DMS114 treated with DMSO at 0.1 percent for 48 hours (cell line): ENCODE data around the gene VEZF1.
A peak's percentile ranks its signal among the peaks of the same experiment; 100 is the strongest.

ENCODE experiments used
- DNase-seq: peaks from one replicate; lab custom pipeline; 2025; ENCODE audit not compliant: unreplicated experiment; lab: John Stamatoyannopoulos, UW

VEZF1 gene

GRCh38 chr17:57953705-57954396 is 34.2 kb downstream of the VEZF1 start:
- DNase-seq, result no peak

- no peak for DNase-seq
These were observed 34.8 kb downstream of the VEZF1 start for GRCh38 chr17:57953219-57953618.

- DNase-seq, result no peak
These were observed 38.4 kb downstream of the VEZF1 start for GRCh38 chr17:57949649-57950048.

DNA sequence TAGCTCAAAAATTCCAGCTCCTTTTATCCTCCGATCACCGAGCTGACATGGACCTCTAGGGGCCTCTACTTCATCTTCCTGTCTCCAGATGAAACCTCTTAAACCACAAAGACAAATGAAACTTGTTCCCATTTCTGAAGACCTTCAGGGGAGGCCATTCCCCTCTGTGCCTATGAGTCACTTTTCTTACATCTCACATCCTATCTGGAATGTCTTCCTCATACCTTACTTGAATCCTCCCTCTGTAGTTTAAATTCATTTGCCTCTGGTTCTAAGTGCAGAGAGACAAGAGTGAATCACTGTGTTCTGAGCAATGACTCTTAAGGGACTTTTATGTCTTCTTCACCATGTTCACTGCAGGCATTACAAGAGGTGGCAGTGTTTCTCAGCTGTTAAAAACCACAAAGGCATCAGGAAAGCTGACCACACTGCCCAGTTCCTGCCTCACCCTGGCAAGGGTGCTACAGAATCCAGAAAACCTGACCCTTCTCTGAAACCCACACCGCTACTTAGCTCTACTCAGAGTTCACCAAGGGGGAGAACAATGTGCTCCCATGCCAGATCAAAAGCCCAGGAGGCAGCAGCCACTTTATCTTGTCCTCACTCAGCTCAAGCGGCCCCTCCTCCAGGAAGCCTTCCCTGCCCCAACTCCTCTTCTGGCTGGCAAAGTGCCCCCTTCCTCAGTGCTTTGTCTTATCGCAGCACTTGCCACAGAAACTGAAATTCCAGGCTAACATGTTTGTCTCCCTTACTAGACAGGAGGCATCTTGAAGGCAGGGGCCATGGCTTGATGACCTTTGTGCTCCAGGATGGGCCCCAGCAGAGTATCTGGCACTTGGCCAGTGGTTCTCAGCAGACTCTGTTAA is 39.3 kb downstream of the VEZF1 start:
- no peak for DNase-seq

GRCh38 chr17:57948169-57948554 is 39.9 kb downstream of the VEZF1 start:
- no peak for DNase-seq

DNA sequence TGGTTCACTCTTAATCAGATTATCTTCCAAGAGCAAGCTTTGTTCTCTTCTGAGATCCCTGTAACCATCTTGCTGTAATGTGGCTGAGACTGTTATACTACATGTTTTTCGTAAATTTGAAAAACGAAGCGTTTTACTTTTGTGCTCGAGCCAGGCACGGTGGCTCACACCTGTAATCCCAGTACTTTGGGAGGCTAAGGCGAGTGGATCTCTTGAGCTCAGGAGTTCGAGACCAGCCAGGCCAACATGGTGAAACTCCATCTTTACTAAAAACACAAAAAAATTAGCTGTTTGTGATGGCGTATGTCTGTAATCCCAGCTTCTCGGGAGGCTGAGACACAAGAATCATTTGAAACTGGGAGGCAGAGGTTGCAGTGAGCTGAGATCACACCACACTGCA is 40.7 kb downstream of the VEZF1 start:
- no peak for DNase-seq

GRCh38 chr17:57946798-57947358 is 41.2 kb downstream of the VEZF1 start:
- peak; percentile 20 for DNase-seq

- DNase-seq, result no peak
These were observed 41.9 kb downstream of the VEZF1 start for GRCh38 chr17:57945996-57946797.

DNA sequence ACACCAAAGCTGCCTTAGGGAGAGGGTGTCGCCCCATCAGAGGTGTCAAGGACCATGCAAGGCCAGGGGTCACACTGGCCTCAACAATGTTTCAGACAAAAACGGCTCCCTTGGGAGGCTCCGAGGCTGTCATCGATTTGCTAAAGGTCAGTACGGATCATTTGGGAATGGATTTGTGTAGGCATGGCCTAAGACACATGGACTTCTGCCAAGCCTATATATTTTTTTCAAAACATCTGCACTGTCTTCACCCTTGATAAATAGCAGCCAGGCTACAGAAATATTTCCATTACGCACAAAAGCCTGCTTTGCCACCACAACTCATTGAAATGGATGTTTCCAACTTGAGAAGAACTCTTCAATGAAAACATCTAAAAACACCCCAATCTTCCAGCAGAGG is 43.1 kb downstream of the VEZF1 start:
- DNase-seq, result no peak

- DNase-seq, result no peak
These were observed 44.4 kb downstream of the VEZF1 start for GRCh38 chr17:57943645-57944044.

DNA sequence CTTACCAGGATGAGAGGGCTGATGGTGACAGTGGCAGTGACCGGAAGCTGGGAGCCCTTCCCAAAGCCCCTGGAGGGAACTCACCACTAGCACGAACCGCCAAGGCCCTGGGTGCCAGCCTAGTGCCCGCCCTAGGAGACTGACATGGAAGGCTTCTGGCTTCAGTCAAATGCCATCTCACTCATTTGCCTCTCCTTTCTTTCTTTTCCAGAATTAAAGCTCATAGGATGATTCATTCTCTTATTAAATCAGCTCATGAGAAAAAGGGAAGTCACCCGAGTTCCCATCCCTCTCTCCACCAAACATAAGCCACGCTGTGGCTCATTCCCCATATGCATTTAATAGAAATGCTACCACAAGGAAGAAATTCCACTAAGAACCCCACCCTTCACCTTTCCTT is 44.9 kb downstream of the VEZF1 start:
- no peak for DNase-seq

GRCh38 chr17:57941384-57942370 is 46.4 kb downstream of the VEZF1 start:
- no peak for DNase-seq

DNA sequence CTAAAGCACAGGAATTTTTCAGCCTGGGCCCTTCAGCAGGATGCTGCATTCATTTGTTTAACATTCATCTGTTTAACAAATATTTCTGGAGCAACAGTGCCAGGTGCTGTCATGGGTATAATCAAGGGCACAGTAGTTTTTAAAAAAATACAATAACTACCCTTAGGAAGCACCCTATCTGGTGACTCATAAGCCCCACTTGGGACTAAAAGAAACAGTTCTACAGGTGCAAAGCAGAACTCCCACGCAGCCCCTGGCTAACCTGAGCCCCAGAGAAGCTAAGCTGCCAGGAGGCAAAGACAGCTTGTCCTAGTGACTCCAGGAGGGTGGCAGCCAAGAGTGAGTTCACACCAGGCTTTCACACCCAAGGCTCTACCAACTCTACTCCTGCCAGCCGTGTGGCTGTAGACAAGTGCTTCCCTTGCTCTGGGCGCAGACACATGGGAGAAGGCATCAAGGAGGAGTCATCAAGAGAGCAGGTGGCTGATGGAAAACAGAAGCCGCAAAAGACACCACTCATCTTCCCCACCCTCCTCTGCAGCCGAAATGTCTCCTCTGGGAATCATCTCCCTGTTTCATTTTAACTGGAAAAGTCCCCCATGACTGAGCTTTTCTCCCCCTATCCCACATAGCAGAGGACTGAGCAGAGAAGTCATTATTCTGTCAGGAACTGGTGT is 47.3 kb downstream of the VEZF1 start:
- DNase-seq, result no peak

DNA sequence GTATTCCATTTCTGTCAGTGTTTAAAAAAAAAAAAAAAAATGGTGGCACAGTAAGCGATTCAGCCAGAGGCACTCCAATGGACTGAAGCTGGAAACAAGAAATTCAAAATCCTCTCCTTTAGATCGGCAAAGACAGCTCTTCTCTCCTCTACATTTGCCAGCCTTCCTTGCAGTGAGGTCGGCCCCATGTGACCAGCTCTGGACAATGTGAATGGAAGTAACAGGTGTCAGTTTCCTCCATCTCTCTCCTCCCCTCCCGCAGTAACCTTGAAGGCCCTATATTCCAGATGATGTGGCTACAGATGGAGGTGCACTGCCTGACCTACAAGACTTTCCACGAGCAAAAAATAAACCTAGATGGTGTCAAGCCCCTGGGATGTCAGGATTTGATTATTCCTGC is 47.8 kb downstream of the VEZF1 start:
- no peak for DNase-seq

GRCh38 chr17:57939797-57940196 is 48.3 kb downstream of the VEZF1 start:
- no peak for DNase-seq

DNA sequence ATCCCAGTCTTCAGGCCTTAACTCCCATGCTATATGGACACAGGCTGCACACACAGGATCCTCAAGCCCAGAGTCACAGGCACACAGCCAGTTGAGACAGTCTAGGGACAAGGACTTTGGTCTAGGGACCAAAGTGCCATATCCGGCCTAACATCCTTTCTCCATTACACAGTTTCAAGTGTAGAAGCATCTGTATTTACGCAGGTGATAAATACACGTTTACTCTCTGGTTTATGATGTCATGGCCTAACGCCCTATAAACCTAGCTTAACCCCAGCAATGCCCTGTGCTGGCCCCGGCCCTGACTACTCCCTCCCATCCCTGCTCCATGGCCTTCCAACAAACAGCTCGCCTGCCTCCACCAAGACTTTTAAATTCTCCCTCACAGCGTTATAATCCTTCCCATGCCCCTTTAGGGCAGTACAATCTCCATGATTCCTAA is 50.0 kb downstream of the VEZF1 start:
- no peak for DNase-seq

DNA sequence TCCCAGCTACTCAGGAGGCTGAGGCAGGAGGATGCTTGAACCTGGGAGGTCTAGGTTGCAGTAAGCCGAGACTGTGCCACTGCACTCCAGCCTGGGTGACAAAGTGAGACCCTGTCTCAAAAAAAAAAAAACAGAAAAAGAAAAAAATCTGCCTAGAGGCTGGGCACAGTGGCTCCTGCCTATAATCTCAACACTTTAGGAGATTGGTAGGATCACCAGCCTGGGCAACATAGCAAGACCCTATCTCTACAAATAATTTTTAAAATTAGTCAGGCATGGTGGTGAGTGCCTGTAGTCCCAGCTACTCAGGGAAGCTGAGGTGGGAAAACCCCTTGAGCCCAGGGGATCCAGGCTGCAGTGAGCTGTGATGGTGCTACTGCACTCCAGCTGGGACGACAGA is 50.6 kb downstream of the VEZF1 start:
- no peak for DNase-seq

DNA sequence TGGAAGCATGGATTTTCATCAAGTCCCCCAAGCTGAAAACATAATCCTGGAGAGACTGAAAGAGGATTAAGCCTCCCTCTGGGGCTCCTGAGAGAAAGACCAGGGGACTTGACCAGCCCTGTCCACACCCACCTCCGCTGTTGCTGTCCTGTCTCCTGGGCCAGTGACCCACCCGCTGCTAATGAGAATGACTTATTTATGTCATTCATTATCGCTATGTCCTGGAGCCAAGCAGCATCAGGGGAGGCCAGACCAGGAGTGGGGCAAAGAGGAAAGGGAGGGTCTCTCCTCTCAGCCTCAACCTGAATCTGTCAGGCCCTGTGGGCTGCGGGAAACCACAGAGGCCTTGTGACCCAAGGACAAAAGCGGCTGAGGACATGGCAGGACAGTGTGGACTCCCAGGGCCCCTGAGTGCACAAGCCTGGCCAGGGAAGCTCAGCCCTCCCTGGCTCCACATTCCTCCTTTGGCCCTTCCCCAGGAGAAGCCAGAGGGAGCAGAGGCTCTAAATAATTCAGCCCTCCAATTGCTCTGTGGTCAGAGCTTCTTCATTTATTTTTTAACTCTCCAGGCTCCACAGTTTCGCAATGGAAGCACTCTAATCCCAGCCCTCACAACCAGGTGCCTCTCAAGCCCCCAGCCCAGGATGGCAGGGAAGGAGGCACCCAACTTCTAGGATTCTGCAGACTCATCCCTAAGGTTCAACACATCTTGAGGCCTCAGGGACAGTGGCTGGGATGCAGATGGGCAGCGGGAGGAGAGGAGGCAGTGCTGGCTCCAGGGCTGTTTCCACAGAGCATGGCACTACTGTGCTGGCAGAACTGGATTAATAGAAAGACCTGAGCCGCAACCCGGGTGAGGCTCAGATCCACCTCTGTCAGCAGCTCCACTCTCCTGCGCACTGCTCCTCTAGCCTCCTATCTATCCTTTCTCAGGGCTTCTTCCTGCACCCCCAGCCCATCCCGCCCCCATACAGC is 51.9 kb downstream of the VEZF1 start:
- no peak for DNase-seq
